KBM-7 (cell line): ENCODE results near the gene WDR18.
"Not testable (repeated sequence)": the region's sequence is repeated elsewhere in the genome, so short reads cannot be mapped to it uniquely, and the experiment has no call there.

ENCODE experiments used
- DNase-seq: peaks from one replicate; pipeline ENCODE4 v3.0.0-alpha.2; 2015
- in situ Hi-C: fragments of 300-500 bp; cut with MboI; formaldehyde crosslinking; loops from 2 replicates; pipeline ENCODE4 v1.14.3; 2020; ENCODE audit warnings: low sequenced_read_pairs, low pct_unique_long_range_greater_than_20kb, mixed read lengths

Gene WDR18

DNA sequence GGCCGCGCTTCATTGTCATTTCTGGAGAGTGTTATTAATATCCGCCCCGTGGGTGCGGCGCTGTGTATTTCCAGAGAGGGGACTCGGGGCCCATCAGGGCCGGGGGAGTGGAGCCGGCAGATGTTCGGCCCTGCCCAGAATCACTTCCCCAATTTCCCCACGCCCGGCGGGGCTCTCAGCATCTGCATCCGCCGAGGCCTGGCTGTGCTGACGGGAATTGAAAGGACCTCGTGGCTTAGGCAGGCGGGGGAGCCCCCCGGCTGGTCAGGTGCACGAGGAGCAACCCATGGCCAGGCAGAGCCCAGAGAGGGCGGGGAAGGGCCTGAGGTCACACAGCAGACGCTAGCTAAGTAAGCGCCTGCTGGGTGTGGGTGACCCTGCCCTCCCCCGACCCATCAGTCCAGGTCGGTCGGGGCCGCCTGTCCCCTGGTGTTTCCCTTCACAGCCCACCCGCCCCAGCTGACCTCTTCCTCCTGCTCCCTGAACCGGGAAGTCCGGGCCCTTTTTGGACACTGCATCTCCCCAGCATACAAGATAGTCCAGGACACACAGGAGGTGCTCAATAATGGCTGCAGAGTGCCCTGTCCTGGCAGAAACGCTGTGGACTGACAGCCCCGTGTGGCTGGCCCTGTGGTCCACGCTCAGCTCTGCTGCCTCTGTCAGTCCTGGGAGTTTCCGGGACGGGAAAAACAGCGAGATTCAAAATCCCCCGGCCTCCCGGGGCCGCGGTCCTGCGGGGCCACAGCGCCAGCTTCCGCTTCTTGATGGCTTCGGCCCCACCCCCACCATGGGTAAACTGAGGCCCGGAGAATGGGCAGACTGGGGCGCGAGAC lies 36.2 kb upstream of the WDR18 start:
- DNase-seq = peak; percentile 96
- in situ Hi-C loops = no loop called here

DNA sequence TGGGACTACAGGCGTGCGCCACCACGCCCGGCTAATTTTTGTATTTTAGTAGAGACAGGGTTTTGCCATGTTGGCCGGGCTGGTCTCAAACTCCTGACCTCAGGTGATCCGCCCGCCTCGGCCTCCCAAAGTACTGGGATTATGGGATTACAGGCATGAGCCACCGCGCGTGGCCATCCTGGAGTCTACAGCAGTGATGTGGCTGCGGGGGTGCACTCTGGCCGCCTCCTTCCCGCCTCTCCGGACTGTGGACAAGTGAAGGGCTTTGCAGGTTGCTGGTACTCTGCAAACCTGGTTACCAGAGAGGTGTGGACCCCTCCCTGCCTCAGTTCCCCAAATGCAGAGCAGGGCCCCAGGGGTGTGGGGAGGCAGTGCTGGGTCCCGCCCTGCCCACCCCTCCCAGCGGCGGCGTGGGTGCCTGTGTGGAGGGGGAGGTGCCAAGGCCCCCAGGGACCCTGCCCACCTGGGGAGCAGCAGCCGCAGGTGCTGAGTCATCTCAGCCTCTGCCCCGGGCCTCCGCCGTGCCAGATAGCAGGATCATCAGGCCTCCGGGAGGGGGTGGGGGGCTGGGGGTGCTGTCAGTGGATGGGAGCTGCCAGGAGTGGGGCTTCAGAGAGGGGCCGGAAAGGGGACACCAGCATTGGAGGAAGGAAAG lies 35.2 kb upstream of the WDR18 start:
- in situ Hi-C loops = no loop called here
- no peak for DNase-seq

DNA sequence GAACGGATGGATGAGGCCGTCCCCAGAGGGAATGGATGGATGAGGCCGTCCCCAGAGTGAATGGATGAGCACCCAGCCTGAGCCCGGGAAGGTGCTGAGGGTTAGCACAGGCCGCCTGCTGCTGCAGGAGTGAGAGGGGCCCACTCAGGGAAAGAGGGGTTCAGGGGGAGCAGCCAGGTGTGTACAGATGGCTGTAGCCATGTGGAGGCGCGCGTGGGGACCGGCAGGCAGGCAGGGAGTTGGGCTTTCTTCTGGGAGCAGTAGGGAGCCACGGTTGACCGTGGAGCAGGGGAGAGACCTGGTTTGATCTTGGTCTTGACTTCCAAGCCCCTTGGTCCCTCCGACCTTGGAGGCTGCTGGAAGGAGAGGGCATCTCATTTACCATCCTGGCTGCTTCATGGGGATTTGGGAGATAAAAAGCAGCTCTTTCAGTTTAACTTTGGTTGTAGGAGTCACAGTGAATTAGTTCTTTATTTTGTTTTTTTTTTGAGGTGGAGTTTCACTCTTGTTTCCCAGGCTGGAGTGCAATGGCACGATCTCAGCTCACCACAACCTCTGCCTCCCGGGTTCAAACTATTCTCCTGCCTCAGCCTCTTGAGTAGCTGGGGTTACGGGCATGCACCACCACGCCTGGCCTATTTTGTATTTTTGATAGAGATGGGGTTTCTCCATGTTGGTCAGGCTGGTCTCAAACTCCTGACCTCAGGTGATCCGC lies 33.6 kb upstream of the WDR18 start:
- in situ Hi-C loops = no loop called here
- no peak for DNase-seq

DNA sequence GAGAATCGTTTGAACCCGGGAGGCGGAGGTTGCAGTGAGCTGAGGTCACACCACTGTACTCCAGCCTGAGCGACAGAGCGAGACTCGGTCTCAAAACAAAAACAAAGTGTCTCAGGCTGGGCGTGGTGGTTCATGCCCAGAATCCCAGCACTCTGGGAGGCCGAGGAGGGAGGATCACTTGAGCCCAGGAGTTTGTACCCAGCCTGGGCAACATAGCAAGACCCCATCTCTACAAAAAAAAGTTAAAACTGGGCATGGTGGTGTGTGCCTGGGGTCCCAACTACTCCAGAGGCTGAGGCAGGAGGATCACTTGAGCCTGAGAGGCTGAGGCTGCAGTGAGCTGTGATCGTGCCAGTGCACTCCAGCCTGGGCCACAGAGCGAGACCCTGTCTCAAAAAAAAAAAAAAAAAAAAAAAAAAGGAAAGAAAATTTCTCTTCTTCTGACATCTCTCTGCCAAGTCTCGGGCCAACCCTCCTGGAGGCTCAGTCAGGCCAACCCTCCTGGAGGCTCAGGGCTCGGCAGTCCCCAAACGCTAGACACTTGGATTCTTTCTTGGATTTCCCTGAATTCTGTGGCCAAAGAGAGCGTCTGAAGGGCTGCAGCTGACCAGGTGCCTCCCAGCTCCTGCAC lies 32.0 kb upstream of the WDR18 start:
- in situ Hi-C loops = no loop called here
- DNase-seq = no peak

DNA sequence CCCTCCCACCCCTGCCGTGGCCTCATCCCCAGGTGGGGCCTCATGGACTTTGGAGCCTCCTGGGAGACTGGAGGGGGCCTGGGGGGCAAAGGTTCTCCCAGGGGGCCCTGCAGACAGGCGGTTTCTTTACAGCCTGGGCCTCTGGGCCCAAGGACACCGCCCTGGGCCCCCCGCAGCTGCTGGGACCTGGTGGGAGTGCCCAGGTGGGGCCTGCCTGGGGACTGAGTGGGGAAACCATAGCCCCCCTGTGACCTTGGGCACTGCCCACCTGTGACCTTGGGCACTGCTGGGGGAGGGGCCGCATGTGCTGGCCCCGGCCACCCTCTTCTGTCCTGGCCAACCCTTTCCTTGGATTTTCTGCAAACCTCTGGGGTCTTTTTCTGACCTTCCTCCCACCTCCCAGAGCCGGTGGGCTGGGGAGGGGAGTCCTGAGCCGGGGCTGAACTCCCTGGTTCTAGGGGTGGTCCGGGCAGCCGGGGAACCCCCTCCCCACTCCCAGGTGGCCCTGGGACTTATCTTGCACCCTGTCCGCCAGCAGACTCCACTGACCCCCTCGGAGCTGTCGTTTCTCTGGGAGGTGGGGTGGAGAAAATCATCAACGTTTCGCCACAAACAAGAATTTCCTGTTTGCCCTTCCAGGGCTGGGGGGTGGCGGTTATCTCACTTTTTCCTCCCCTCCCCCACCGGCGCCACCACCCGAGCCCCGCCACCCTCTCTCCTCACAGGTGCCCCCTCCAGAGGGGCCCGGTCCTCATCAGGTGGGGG lies 31.3 kb upstream of the WDR18 start:
- no peak for DNase-seq
- in situ Hi-C loops = no loop called here

DNA sequence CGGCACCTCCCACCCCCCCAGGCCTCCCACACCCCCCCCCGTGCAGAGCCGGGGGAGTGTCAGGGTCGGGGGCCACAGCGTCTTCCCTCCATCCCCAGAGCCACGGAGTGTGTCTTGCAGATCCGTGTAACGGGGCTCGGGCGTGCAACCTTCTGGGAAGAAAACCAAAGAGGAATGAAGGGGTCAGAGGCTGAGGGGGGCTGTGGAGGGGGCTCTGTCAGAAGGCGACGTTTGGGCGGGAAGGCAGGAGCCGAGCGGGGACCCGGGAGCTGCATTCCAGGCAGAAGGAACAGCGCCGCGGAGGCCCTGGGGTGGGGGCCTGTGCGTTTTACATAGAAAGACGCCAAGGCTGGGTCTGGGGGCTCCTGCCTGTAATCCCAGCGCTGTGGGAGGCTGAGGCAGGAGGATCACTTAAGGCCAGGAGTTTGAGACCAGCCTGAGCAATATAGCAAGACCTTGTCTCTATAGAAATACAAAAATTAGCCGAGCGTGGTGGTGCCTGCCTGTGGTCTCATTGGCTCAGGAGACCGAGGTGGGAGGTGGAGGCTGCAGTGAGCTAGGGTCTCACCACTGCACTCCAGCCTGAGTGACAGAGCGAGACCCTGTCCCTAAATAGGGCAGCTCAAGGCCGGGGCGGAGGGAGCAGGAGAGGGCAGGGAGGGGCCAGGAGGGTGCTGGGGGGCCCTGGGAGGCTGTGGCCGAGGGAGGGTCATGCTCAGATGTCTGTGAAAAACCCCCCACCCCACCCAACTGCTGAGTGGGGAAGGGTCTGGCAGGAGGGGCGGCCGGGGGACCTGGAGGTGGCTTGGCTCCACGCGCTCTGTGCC lies 30.5 kb upstream of the WDR18 start:
- DNase-seq = no peak
- in situ Hi-C loops = no loop called here

DNA sequence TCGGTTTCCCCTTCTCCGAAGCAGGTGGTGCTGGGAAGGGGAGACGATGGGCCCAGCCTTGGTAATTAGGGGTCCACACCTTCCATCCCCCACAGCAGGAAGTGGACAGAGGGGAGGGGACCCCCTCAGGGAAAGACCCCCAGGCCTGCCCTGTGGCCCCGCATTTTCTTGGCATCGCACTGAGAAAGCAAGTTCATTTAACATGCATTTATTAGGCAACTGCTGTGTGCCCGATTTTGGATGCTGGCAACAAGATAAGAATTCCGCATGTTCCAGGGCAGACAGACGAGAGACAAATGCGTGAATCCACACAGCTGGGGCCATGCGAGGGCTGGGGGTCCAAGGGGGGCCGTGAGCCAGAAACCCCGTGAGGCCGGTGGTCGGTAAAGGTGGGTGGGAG lies 29.9 kb upstream of the WDR18 start:
- in situ Hi-C loops = no loop called here
- no peak for DNase-seq

DNA sequence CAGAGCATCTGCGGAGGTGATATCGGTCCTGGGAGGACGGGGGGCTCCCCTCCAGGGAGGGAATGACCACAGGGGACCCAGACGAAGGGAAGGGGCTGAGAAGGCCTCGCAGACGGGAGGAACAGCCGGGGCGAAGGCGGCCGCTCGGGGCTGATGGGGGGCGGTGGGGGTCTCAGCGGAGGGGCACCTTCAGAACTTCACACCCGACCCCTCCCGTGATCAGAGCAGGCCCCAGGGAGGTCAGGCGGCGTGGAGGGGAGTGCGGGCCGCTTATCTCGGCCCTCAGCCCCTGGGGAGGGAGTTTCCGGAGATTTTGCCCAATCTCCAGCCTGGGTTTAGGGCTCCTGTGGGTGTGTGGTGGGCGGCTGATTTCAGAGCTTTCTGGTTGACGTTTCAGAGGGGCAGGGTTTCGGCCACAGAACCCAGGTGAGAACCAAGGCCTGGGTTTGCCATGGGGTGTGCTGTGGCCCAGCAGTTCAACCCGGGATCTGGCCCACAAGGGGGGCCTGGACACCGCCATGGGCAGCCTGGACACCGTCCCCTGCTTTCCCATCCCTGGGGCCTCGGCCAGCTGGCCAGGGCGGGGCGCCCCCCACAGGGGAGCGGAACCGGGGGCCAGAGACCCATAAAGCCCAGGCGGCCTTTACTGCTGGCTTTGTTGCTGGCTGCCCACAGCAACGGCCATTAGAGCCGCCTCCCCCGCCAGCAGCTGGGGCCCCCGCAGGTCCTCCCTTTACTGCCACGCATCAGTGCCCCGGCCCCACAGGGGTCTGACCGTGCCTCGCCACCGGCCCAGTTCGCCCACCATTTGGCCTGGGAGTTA lies 29.3 kb upstream of the WDR18 start:
- in situ Hi-C loops = no loop called here
- DNase-seq = no peak

DNA sequence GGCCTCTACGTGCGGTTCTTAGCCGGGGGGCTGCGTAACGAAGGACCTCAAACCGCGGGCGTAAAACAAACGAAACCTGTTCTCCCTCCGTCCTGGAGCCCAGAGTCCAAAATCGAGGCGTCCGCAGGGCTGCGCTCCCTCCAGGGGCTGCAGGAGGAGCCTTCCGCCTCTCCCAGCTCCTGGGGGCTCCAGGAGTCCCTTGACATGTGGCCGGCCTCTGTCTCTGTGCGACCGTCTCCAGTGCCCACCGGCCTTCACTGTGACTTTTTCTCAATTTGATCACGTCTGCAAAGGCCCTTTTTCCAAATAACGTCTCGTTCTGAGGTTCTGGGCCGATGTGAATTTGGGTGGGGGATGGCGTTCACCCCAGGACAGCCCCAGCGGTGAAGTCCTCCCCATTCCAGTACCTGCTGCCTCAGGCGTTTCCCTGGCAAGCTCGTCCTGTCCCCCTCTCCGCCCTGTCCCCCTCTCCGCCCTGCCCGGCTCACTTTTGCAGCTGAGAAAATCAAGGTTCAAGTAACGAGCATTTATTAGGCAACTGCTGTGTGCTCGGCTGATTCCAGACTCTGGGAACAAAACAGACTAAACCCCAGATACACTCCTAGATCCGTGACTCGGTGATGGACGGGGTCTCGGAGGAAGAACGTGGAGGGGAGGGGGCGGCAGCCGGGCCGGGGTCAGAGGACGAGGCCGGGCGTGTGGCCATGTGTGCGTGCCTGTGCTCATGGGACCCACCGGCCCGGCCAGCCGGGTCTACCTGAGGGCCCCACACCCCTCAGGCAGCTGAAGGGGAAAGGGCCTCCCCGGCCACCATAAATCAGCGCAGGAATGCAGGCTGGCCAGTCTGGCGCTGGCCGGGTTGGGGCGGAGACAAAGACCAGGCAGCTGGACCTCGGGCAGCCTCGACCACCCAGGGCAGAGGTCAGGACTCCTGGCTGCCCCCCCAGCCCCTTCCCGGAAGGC lies 28.1 kb upstream of the WDR18 start:
- no peak for DNase-seq
- in situ Hi-C loops = no loop called here

DNA sequence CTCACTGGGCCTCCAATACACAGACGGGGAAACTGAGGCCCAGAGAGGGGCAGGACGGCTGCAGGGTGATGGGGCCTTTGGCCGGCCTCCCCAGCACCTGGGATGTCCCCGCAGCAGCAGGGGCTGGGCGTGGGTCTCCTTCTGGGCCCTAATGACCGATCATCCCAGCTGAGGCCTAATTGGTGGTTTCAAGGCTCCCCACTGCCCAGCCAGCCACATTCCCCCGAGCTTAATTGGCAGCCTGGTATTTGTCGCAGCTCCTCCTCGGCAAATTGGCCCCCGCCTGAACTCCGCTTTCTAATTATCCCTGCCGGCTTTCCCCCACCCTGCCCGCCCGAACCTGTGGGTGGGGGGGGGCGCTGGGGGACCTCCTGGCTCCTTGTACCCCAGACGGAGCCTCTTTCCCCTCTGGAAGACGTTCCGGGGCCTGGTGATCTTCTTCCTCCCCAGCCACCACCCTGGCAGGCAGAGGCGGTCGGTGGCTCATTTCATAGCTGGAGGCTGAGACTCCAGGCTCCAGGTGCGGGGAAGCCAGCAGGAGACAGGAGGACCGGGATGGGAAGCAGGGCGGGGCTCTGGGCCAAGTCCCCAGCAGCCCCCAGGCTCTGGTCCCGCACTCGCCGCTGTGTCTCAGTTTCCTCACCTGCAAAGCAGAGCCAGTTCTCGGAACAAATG lies 27.2 kb upstream of the WDR18 start:
- in situ Hi-C loops = no loop called here
- DNase-seq = no peak

DNA sequence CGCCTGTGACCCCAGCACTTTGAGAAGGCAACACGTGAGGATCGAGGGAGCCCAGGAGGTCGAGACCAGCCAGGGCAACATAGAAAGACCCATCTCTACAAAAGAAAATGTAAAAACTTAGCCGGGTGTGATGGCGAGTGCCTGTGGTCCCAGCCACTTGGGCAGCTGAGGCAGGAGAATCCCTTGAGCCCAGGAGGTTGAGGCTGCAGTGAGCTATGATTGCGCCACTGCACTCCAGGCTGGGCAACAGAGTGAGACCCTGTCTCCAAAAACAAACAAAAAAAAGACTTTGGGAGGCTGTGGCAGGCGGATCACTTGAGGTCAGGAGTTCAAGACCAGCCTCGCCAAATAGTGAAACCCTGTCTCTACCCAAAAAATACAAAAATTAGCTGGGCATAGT lies 26.6 kb upstream of the WDR18 start:
- in situ Hi-C loops, DNase-seq: not testable (repeated sequence)

DNA sequence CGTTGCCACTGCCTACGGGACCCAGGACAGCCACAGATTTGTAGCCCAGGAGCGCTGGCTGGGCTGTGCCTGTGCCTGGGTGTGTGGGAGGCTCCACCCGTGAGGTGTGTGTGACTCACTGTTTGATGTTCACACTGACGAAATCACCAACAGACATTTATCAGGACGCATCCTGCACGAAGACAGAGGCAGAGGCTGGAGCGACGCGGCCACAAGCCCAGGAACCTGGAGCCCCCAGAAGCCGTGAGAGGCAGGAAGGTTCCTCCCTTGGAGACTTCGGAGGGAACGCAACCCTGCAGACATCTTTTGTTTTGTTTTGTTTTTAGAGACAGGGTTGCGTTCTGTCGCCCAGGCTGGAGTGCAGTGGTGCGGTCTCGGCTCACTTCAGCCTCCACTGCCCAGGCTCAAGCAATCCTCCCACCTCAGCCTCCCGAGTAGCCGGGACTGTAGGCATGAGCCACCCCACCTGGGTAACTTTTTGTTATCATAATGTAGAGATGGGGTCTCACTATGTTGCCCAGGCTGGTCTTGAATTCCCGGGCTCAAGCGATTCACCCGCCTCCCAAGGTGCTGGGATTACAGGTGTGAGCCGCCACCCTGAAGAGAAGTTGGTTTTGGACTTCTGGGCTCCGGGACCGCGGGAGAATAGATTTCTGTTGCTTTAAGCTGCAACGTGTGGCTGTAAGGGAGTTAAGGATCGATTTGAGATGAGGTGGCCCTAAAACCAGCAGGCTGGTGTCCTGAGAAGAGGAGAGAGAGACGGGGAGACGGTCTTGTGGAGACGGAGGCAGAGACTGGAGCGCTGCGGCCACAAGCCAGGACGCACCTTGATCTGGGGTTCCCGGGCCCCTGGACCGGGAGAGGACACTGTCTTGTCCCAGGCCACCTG lies 24.9 kb upstream of the WDR18 start:
- DNase-seq = peak; percentile 30
- in situ Hi-C loops = no loop called here

DNA sequence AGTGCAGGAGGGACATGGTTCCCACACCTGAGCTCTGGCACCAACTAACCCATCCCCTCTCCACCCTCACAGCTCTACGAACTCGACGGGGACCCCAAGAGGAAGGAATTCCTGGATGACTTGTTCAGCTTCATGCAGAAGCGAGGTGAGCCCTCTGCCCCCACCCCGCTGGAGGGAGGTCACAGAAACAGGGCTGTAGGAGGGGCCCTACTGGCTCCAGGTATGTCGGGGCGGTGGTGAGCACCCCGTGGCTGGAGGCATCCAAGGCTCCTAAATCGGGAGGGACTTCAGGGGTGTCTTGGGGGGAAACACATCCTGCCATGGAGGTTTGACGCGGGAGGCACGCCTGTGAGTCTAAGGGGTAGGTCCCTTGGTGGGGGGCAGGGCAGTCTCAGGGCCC lies 24.1 kb upstream of the WDR18 start:
- in situ Hi-C loops = no loop called here
- no peak for DNase-seq

DNA sequence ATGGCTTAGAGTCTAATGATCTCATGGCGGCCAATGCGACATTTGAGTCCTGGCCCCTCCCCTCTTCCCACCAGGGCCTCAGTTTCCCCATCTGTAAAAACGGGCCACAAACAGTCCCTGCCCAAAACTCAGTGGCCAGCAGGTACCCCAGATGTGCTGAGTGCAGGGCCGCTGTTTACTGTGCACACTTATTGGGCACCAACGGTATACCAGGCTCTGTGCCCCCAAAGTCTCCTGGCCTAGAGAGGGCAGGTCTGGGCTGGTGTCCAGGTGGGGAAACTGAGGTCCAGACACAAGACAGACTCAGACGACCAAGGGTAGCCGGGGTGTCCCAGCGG lies 23.6 kb upstream of the WDR18 start:
- DNase-seq = no peak
- in situ Hi-C loops = no loop called here
